Measurements from ENCODE around the gene PROM1.

DNA sequence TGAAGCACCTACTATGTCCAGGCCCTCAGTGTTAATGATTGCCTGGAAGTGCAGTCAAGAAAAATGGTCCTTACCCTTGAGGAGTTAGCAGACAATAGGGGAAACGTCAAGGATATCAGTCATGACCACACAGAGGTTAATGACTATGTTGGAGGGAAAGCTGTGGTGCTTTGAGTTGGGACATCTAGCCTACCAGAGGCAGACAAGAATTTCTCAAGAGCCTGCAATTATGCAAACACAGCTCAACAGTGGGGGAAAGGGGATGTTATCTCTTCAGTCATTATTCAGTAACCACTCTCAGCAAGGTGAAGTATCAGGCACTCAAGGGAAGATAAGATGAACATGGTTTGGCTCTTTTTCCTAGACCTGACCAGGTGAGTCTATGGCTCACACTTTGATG is 138.3 kb downstream of the PROM1 start:
- TF ChIP-seq, protein P1, sequence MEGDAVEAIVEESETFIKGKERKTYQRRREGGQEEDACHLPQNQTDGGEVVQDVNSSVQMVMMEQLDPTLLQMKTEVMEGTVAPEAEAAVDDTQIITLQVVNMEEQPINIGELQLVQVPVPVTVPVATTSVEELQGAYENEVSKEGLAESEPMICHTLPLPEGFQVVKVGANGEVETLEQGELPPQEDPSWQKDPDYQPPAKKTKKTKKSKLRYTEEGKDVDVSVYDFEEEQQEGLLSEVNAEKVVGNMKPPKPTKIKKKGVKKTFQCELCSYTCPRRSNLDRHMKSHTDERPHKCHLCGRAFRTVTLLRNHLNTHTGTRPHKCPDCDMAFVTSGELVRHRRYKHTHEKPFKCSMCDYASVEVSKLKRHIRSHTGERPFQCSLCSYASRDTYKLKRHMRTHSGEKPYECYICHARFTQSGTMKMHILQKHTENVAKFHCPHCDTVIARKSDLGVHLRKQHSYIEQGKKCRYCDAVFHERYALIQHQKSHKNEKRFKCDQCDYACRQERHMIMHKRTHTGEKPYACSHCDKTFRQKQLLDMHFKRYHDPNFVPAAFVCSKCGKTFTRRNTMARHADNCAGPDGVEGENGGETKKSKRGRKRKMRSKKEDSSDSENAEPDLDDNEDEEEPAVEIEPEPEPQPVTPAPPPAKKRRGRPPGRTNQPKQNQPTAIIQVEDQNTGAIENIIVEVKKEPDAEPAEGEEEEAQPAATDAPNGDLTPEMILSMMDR (IDR thresholded peaks at IDR 0.05; ENCODE audit: poor library complexity) = no peak
- no peak for TF ChIP-seq EZH2phosphoT487 (IDR thresholded peaks at IDR 0.05; ENCODE audit: low read depth, severe bottlenecking, unreplicated experiment)
